GM12875 (cell line): ENCODE measurements around the gene BCAS3.

Source experiments
- H3K4me3 ChIP-seq: one replicate; pipeline ENCODE4 v1.5.1; 2011; ENCODE audit warnings: low read depth, low read length, control low read depth
- CTCF ChIP-seq: IDR thresholded peaks from 2 replicates; pipeline ENCODE4 v1.5.1; 2011; ENCODE audit warnings: low read depth, mild to moderate bottlenecking, control low read depth, inconsistent platforms, low read length, moderate library complexity, borderline replicate concordance; ENCODE audit not compliant: insufficient read depth

Gene BCAS3

GRCh38 chr17:61150686-61151299 lies 473.1 kb downstream of the BCAS3 start:
- TF ChIP-seq CTCF: no peak

GRCh38 chr17:61152898-61153297 lies 475.2 kb downstream of the BCAS3 start:
- H3K4me3 ChIP-seq: no peak overlapping the region
- no peak for TF ChIP-seq CTCF

More at GRCh38 chr17:61150686-61151299, 473.1 kb downstream of the BCAS3 start:
- H3K4me3 ChIP-seq: no peak overlapping the region

- no peak overlapping the region for H3K4me3 ChIP-seq
- TF ChIP-seq CTCF: no peak
These were observed 478.1 kb downstream of the BCAS3 start for GRCh38 chr17:61155590-61156237.

GRCh38 chr17:61157246-61157886 lies 479.7 kb downstream of the BCAS3 start:
- TF ChIP-seq CTCF: no peak
- no peak overlapping the region for H3K4me3 ChIP-seq

GRCh38 chr17:61158376-61158775 lies 480.7 kb downstream of the BCAS3 start:
- H3K4me3 ChIP-seq: no peak overlapping the region
- TF ChIP-seq CTCF: no peak

- no peak overlapping the region for H3K4me3 ChIP-seq
- TF ChIP-seq CTCF: no peak
These were observed 481.7 kb downstream of the BCAS3 start for GRCh38 chr17:61159221-61159814.
